Measurements from ENCODE around the gene KRI1. TPM values are rescaled to one million over a fixed set of nuclear protein-coding genes. Genes with fewer than 3 reads are reported as not detected.

KRI1 gene
- total and polyA plus RNA-seq, 12 donors = 7.1 to 69.0 (median 20.1) TPM

DNA sequence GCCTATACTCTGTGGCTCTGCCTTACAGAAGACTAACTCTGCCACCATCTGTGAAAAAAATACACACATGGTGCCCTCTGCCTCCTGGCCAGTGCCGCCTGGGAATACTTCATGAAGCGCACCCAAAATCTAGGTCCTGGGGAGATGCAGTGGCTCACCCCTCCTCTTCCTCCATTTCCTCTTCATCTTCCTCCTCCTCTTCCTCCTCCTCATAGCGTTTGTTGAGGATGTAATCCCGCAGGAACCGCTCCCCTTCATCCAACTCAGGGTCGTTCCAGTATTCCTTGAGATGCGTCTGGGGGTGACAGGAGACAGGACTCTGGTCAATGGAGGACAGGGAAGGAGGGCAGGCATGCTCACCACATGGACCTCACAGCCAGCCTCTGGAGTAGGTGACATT, 5.7 kb downstream of the KRI1 start:
- DNase-seq = no peak
- Histone ChIP-seq H3K27me3 (no peaks in the 10 kb centered on the region), H3K4me3 (no peak overlapping the region), H3K36me3 (replicated peaks in 1 of 2) (peaks cover 0 to 57% of the 10 kb centered on the region in 2 donors), H3K27ac (no peak overlapping the region), H3K9me3 (replicated peaks in 1 of 3) (no peaks in the 10 kb centered on the region), H3K4me1 (replicated peaks in 1 of 2) (peaks cover 0 to 6% of the 10 kb centered on the region in 2 donors)
- TF ChIP-seq, protein P1, sequence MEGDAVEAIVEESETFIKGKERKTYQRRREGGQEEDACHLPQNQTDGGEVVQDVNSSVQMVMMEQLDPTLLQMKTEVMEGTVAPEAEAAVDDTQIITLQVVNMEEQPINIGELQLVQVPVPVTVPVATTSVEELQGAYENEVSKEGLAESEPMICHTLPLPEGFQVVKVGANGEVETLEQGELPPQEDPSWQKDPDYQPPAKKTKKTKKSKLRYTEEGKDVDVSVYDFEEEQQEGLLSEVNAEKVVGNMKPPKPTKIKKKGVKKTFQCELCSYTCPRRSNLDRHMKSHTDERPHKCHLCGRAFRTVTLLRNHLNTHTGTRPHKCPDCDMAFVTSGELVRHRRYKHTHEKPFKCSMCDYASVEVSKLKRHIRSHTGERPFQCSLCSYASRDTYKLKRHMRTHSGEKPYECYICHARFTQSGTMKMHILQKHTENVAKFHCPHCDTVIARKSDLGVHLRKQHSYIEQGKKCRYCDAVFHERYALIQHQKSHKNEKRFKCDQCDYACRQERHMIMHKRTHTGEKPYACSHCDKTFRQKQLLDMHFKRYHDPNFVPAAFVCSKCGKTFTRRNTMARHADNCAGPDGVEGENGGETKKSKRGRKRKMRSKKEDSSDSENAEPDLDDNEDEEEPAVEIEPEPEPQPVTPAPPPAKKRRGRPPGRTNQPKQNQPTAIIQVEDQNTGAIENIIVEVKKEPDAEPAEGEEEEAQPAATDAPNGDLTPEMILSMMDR (IDR thresholded peaks at IDR 0.05) = no peak
- no peak for TF ChIP-seq POLR2A (IDR thresholded peaks at IDR 0.05)
- intact Hi-C loops (cut with DNase I) = no loop called here
- 91 to 96% (median 91%) methylated on average over 7 of the region's 7 CpGs for whole genome bisulfite sequencing, 4 donors

DNA sequence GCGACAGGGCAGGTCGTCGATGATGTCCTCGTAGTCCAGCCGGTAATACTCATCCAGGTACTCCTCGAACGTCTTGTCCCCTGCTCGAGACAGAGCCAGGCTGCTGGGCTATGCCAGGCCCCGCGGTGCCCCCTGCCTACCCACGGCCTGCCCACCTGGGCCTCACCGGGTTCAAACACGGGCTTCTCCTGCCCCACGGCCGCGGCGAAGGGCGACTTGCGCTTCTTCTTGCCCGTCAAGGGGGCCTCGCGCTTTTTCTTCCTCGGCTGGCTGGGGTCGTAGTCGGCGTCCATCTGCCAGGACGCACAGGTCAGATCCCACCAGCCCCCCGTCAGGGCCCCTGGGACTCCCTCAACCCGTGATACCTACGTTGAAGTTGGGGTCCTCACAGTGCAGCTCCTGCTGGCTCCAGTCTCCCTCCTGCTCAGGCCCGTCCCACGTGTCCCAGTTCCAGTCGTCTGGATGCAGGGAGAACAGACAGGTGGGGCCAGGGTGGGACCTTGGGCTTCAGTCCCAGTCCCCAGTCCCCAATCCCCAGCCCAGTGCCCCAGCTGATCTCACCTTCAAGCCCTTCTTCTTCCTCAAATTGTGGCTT, 8.1 kb downstream of the KRI1 start:
- intact Hi-C loops (cut with DNase I) = no loop called here
- H3K4me3 ChIP-seq = no peak overlapping the region
- TF ChIP-seq, protein P1 (IDR thresholded peaks at IDR 0.05) = no peak
- TF ChIP-seq POLR2A (IDR thresholded peaks at IDR 0.05) = no peak
- no peak for DNase-seq
- no peaks in the 10 kb centered on the region for H3K4me1 ChIP-seq (replicated peaks in 1 of 2)
- WGBS, 4 donors = 89 to 95% (median 92%) methylated on average over 27 to 33 of the region's 33 CpGs
- no peaks in the 10 kb centered on the region for H3K27me3 ChIP-seq
- peaks cover 0 to 82% of the 10 kb centered on the region in 2 donors for H3K36me3 ChIP-seq (replicated peaks in 1 of 2)
- H3K9me3 ChIP-seq (replicated peaks in 1 of 3) = no peaks in the 10 kb centered on the region
- H3K27ac ChIP-seq = no peak overlapping the region

DNA sequence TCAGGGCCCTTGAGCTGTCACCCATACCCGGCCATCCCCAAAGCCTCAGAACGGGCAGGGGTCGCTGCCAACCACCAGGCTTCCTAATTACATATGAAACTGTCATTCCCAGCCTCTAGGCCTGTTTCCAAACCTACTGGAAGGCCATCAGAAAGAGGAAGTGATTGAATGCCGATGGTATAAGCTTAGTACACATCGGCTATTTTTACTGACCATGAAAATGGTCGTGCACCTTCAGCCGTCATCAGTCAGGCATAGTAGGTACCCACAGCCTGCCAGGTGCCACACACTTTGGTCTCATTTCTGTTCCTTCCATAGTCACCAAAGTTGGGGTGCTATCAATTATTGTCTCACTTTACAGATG, 10.2 kb downstream of the KRI1 start:
- H3K36me3 ChIP-seq (replicated peaks in 1 of 2) = peaks cover 0 to 94% of the 10 kb centered on the region in 2 donors
- 20 to 63% (median 57%) methylated on average over 2 to 7 of the region's 7 CpGs for WGBS, 4 donors
- TF ChIP-seq, protein P1 (IDR thresholded peaks at IDR 0.05) = peak in 1 of 6 experiments; percentile 3
- TF ChIP-seq POLR2A (IDR thresholded peaks at IDR 0.05) = no peak
- H3K4me1 ChIP-seq (replicated peaks in 1 of 2) = no peaks in the 10 kb centered on the region
- no peak for DNase-seq
- peak overlapping the region in 1 of 5 donors; percentile 8 for H3K27ac ChIP-seq
- intact Hi-C loops (cut with DNase I) = no loop called here
- no peaks in the 10 kb centered on the region for H3K9me3 ChIP-seq (replicated peaks in 1 of 3)
- H3K4me3 ChIP-seq = no peak overlapping the region
- H3K27me3 ChIP-seq = no peaks in the 10 kb centered on the region

DNA sequence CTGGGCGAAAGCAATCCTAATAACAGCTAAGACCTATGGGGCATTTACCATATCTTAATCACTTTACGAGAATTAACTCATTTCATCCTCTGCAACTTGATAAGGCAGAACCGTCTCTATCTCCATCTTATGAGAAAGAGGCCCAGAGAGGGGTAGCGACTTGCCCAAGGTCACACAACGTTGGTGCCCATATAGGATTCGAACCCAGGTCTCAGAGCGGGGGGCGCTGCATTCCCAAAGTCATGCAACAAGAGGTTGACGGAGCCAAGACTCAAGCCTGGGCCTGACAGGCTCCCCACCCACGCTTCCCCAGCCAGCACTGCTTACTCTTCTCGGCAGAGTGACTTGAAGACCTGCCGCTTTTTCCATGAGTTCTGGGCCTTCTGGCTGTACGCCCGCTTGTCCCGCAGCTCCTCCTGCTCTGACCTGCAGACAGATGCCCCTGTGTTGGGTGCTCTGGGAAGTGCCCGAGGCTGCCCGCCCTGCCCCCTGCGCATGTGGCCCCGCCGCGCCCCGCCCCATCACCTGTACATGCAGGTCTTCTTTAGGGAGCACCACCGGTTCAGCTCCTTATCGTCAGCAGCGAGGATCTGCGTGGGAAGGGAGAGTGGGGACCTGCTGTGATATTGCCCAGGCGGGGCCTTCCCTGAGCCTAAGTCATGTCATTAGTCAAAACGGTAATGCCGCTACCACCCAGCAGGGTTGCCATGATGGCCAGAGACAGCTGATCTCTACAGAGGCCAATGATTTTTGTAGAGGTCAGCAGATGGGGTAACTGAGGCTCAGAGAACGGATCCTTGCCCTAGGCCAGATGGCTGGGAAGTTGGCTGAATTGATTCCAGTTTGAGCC, 10.8 kb downstream of the KRI1 start:
- no peak for TF ChIP-seq POLR2A (IDR thresholded peaks at IDR 0.05)
- TF ChIP-seq, protein P1 (IDR thresholded peaks at IDR 0.05) = peak in 2 of 6 experiments; percentile 13
- no peaks in the 10 kb centered on the region for H3K9me3 ChIP-seq (replicated peaks in 1 of 3)
- DNase-seq = no peak
- intact Hi-C loops (cut with DNase I) = no loop called here
- no peaks in the 10 kb centered on the region for H3K27me3 ChIP-seq
- no peaks in the 10 kb centered on the region for H3K4me1 ChIP-seq (replicated peaks in 1 of 2)
- WGBS, 4 donors = 82 to 87% (median 86%) methylated on average over 16 to 30 of the region's 30 CpGs
- no peak overlapping the region for H3K4me3 ChIP-seq
- no peak overlapping the region for H3K27ac ChIP-seq
- peaks cover 0 to 94% of the 10 kb centered on the region in 2 donors for H3K36me3 ChIP-seq (replicated peaks in 1 of 2)

All from adrenal gland (tissue), 12 donors.